HG02763 (cell line): ENCODE measurements around the gene LMF1.

Experiments used
- ATAC-seq: cut with Tn5 transposase; IDR thresholded peaks from one replicate; pipeline ENCODE4 v1.9.1; 2021; ENCODE audit warnings: mild to moderate bottlenecking, moderate library complexity; ENCODE audit not compliant: unreplicated experiment

Gene LMF1

GRCh38 chr16:970766-971581 lies at the start of gene LMF1:
TSS of gene LMF1 (minus strand) at chr16:970984. CDS start at chr16:970980, 4 bp downstream.
- ATAC-seq = peak; percentile 78

- no peak for ATAC-seq
Measured at GRCh38 chr16:1020091-1020399, 49.3 kb upstream of the LMF1 start.

- ATAC-seq = no peak
Measured at GRCh38 chr16:1019231-1020090, 48.7 kb upstream of the LMF1 start.

- ATAC-seq = no peak
Measured at GRCh38 chr16:1018447-1019198, 47.8 kb upstream of the LMF1 start.

- ATAC-seq = no peak
Measured at GRCh38 chr16:1014771-1015495, 44.1 kb upstream of the LMF1 start.

GRCh38 chr16:1014221-1014620 lies 43.4 kb upstream of the LMF1 start:
- ATAC-seq = no peak

GRCh38 chr16:1013593-1013900 lies 42.8 kb upstream of the LMF1 start:
- no peak for ATAC-seq

- ATAC-seq = no peak
Measured at GRCh38 chr16:1012722-1013592, 42.2 kb upstream of the LMF1 start.

- no peak for ATAC-seq
Measured at GRCh38 chr16:1012135-1012534, 41.4 kb upstream of the LMF1 start.

GRCh38 chr16:1011316-1012082 lies 40.7 kb upstream of the LMF1 start:
- no peak for ATAC-seq

- ATAC-seq = no peak
Measured at GRCh38 chr16:1010815-1011214, 40.0 kb upstream of the LMF1 start.

- ATAC-seq = no peak
Measured at GRCh38 chr16:1010251-1010650, 39.5 kb upstream of the LMF1 start.

GRCh38 chr16:1009358-1010150 lies 38.8 kb upstream of the LMF1 start:
- no peak for ATAC-seq

GRCh38 chr16:1008085-1008484 lies 37.3 kb upstream of the LMF1 start:
- no peak for ATAC-seq

- no peak for ATAC-seq
Measured at GRCh38 chr16:1007284-1007850, 36.6 kb upstream of the LMF1 start.

GRCh38 chr16:1006781-1007180 lies 36.0 kb upstream of the LMF1 start:
- ATAC-seq = no peak

GRCh38 chr16:1005286-1005685 lies 34.5 kb upstream of the LMF1 start:
- no peak for ATAC-seq
